OCI-LY7 (cell line): ENCODE results near the gene LRP5. TPM values are rescaled to one million over a fixed set of nuclear protein-coding genes. Genes with fewer than 3 reads are reported as not detected.
A peak's percentile ranks its signal among the peaks of the same experiment; 100 is the strongest.

Experiments
- BruUV-seq: library from RNA; stranded (reverse); fragments of 400-500 nt; replicated peaks from 2 replicates; lab custom pipeline; 2021; lab: Mats Ljungman, UMichigan
- CTCF ChIA-PET: fragments of 300-600 bp; sonication (Branson Sonifier 250); formaldehyde crosslinking; loops from one replicate; lab custom pipeline; 2022; ENCODE audit warnings: antibody characterized with exemption; ENCODE audit not compliant: unreplicated experiment; lab: Charles Lee
- POLR2A ChIA-PET: fragments of 300-600 bp; sonication (Branson Sonifier 250); formaldehyde crosslinking; loops from one replicate; lab custom pipeline; 2022; ENCODE audit warnings: antibody characterized with exemption; lab: Charles Lee
- DNase-seq: peaks from one replicate; pipeline ENCODE4 v3.0.0-alpha.2; 2015; ENCODE audit warnings: low spot score
- H2AFZ ChIP-seq: fragments of 200-600 bp; sonication (generic), shearing (Covaris generic); 2 replicates; pipeline ENCODE4 v1.6.1; 2014; ENCODE audit warnings: mild to moderate bottlenecking, antibody characterized with exemption, low read length, moderate library complexity
- H3K27ac ChIP-seq: fragments of 200-600 bp; sonication (generic); 2 replicates; pipeline ENCODE4 v1.5.1; 2014; ENCODE audit warnings: mixed run types, low read depth, mild to moderate bottlenecking, moderate library complexity, low read length, inconsistent platforms; ENCODE audit not compliant: poor library complexity, severe bottlenecking
- H3K36me3 ChIP-seq: fragments of 200-600 bp; sonication (generic); 2 replicates; pipeline ENCODE4 v1.6.1; 2014; ENCODE audit warnings: mild to moderate bottlenecking, antibody characterized with exemption, low read length, moderate library complexity, mixed read lengths; ENCODE audit not compliant: insufficient read depth
- H3K4me1 ChIP-seq: fragments of 200-600 bp; sonication (generic); 2 replicates; pipeline ENCODE4 v1.5.1; 2014; ENCODE audit warnings: mild to moderate bottlenecking, low read length; ENCODE audit not compliant: insufficient read depth, poor library complexity, severe bottlenecking
- H3K4me2 ChIP-seq: fragments of 200-600 bp; sonication (generic); 2 replicates; pipeline ENCODE4 v1.6.1; 2014; ENCODE audit warnings: mild to moderate bottlenecking, low read length
- H3K4me3 ChIP-seq: fragments of 200-600 bp; sonication (generic); 2 replicates; pipeline ENCODE4 v1.5.1; 2014; ENCODE audit warnings: mild to moderate bottlenecking, low read depth, low read length; ENCODE audit not compliant: poor library complexity, severe bottlenecking
- H3K79me2 ChIP-seq: fragments of 200-600 bp; sonication (generic); 2 replicates; pipeline ENCODE4 v1.6.1; 2016; ENCODE audit warnings: low read depth, mild to moderate bottlenecking, low read length, moderate library complexity, mixed read lengths; ENCODE audit not compliant: insufficient read depth
- H3K9me2 ChIP-seq: fragments of 200-600 bp; sonication (generic); 2 replicates; pipeline ENCODE4 v1.6.1; 2016; ENCODE audit warnings: mild to moderate bottlenecking, low read length, mixed read lengths; ENCODE audit not compliant: insufficient read depth
- H3K9me3 ChIP-seq: fragments of 200-600 bp; sonication (generic); 2 replicates; pipeline ENCODE4 v1.6.1; 2014; ENCODE audit warnings: mild to moderate bottlenecking, mixed run types, low read length, mixed read lengths
- H4K20me1 ChIP-seq: fragments of 200-600 bp; sonication (generic); 2 replicates; pipeline ENCODE4 v1.6.1; 2014; ENCODE audit warnings: mild to moderate bottlenecking, antibody characterized with exemption, low read length, moderate library complexity, mixed read lengths; ENCODE audit not compliant: insufficient read depth
- CTCF ChIP-seq: fragments of 200-600 bp; sonication (generic); conservative IDR thresholded peaks from 2 replicates; pipeline ENCODE4 v1.5.1; 2014; ENCODE audit warnings: mild to moderate bottlenecking, antibody characterized with exemption, low read length, moderate library complexity, mixed read lengths
- EZH2phosphoT487 ChIP-seq: fragments of 200-600 bp; sonication (generic); IDR thresholded peaks from 2 replicates; pipeline ENCODE4 v1.6.1; 2018; ENCODE audit warnings: low read depth, borderline replicate concordance, mild to moderate bottlenecking, mixed run types, antibody characterized with exemption, low read length, moderate library complexity, mixed read lengths
- intact Hi-C: fragments of 100-400 bp; cut with micrococcal nuclease; formaldehyde crosslinking; loops from one replicate; pipeline ENCODE4 v1.10.0; 2022; ENCODE audit not compliant: unreplicated experiment
- total RNA-seq, 2 experiments: library from RNA; depleted of rRNA in 1 of 2; stranded (reverse); fragments of >200 nt in 1 of 2; shearing (Covaris generic) in 1 of 2; gene quantifications; 2 replicates each; pipeline ENCODE4 v1.2.3, GENCODE V29; 2014 to 2022

LRP5 gene
- total RNA-seq, 2 experiments from 2014 or later, result 0.60 TPM; not detected in 1

GRCh38 chr11:68267881-68268240, 44.5 kb upstream of the LRP5 start:
- no peak for DNase-seq
- TF ChIP-seq CTCF, result no peak
- no peak for TF ChIP-seq EZH2phosphoT487
- peak overlapping the region; percentile 99 for H3K27ac ChIP-seq
- peaks cover 62% of the 10 kb centered on the region for H3K4me1 ChIP-seq
- H3K9me2 ChIP-seq, result no peaks in the 10 kb centered on the region
- CTCF ChIA-PET, result no interaction called here
- peak overlapping the region; percentile 62 for H3K4me3 ChIP-seq
- H4K20me1 ChIP-seq, result no peaks in the 10 kb centered on the region
- peaks cover 69% of the 10 kb centered on the region for H3K36me3 ChIP-seq
- H2AFZ ChIP-seq, result no peak overlapping the region
- POLR2A ChIA-PET, result interaction anchor here (0.5 to 1.3 kb wide), 3 partner anchors 15 to 806 kb away, joined by 3 to 4 read pairs (median 3); no protein-coding TSS in a partner anchor
- H3K79me2 ChIP-seq, result peaks cover 56% of the 10 kb centered on the region
- BruUV-seq, result no TSS peak
- intact Hi-C loops, result no loop called here
- no peaks in the 10 kb centered on the region for H3K9me3 ChIP-seq
- H3K4me2 ChIP-seq, result peak overlapping the region; percentile 88

GRCh38 chr11:68269414-68270081, 42.8 kb upstream of the LRP5 start:
- H3K79me2 ChIP-seq, result peaks cover 59% of the 10 kb centered on the region
- no peaks in the 10 kb centered on the region for H4K20me1 ChIP-seq
- peaks cover 56% of the 10 kb centered on the region for H3K36me3 ChIP-seq
- TF ChIP-seq CTCF, result no peak
- no peak for TF ChIP-seq EZH2phosphoT487
- DNase-seq, result no peak
- H2AFZ ChIP-seq, result no peak overlapping the region
- H3K27ac ChIP-seq, result peak overlapping the region; percentile 96
- POLR2A ChIA-PET, result no interaction called here
- peaks cover 5% of the 10 kb centered on the region; the same call in 1 of the 2 replicates for H3K9me3 ChIP-seq
- no peaks in the 10 kb centered on the region for H3K9me2 ChIP-seq
- CTCF ChIA-PET, result no interaction called here
- peaks cover 76% of the 10 kb centered on the region for H3K4me1 ChIP-seq
- intact Hi-C loops, result loop anchor here (10.0 kb wide), 1 partner anchor 265 kb away; the partner anchor contains the start of gene UNC93B1
- peak overlapping the region; percentile 83 for H3K4me3 ChIP-seq
- BruUV-seq, result no TSS peak
- peak overlapping the region; percentile 86 for H3K4me2 ChIP-seq
